ENCODE measurements around the gene NOX4. TPM values are rescaled to one million over a fixed set of nuclear protein-coding genes. Genes with fewer than 3 reads are reported as not detected.

Gene NOX4
- polyA plus RNA-seq, 2 of the 4 experiments (the other 2 are of a cell fraction), result 0.04 TPM; not detected in 1

- CTCF ChIA-PET, result no interaction called here
- no peaks in the 10 kb centered on the region for H3K4me1 ChIP-seq
- POLR2A ChIA-PET, result no interaction called here
Observed at GRCh38 chr11:89536926-89537325, 45.8 kb upstream of the NOX4 start.

GRCh38 chr11:89535221-89535620, 44.0 kb upstream of the NOX4 start:
- WGBS (ENCODE audit: missing lambda C conversion rate), result 3% methylated on average over 4 of the region's 4 CpGs
- POLR2A ChIA-PET, result no interaction called here
- Histone ChIP-seq H3K27ac (no peak overlapping the region), H3K4me3 (no peak overlapping the region), H3K4me1 (no peaks in the 10 kb centered on the region), H3K9me3 (no peaks in the 10 kb centered on the region), H3K4me2 (no peak overlapping the region)
- no peak for DNase-seq (ENCODE audit: low read depth in 1 of 2, low spot score in 1 of 2)
- CTCF ChIA-PET, result no interaction called here
- FAIRE-seq, result no peak
- ATAC-seq, result no peak
- TF ChIP-seq TP53 (CRISPR knock-in tag; IDR thresholded peaks at IDR 0.05) (no peak), JUN (IDR thresholded peaks at IDR 0.05) (no peak), POLR2A (IDR thresholded peaks at IDR 0.05; ENCODE audit: low read length) (no peak), MAFK (IDR thresholded peaks at IDR 0.05; ENCODE audit: partially characterized antibody) (no peak), FOSB (CRISPR knock-in tag; IDR thresholded peaks at IDR 0.05) (no peak), ZFP36 (IDR thresholded peaks at IDR 0.05; ENCODE audit: borderline replicate concordance, partially characterized antibody) (no peak), BCL3 (IDR thresholded peaks at IDR 0.05) (no peak), MAZ (IDR thresholded peaks at IDR 0.05; ENCODE audit: borderline replicate concordance, low read depth, low read length) (no peak), MYC (IDR thresholded peaks at IDR 0.05; ENCODE audit: borderline replicate concordance, low read length) (no peak), FOSL2 (IDR thresholded peaks at IDR 0.05) (no peak), FOSL2 (CRISPR knock-in tag; IDR thresholded peaks at IDR 0.05) (no peak), EHF (CRISPR knock-in tag; IDR thresholded peaks at IDR 0.05) (no peak), HOXB5 (CRISPR knock-in tag; IDR thresholded peaks at IDR 0.05) (no peak), SMC3 (IDR thresholded peaks at IDR 0.05) (no peak), CBX2 (IDR thresholded peaks at IDR 0.05; ENCODE audit: borderline replicate concordance, low read depth) (no peak), USF2 (IDR thresholded peaks at IDR 0.05) (no peak), KDM5A (IDR thresholded peaks at IDR 0.05) (no peak), GATA3 (IDR thresholded peaks at IDR 0.05; ENCODE audit: borderline replicate concordance) (no peak)

More at GRCh38 chr11:89536926-89537325, 45.8 kb upstream of the NOX4 start:
- TF ChIP-seq RFX5 (IDR thresholded peaks at IDR 0.05) (no peak), PBX3 (IDR thresholded peaks at IDR 0.05) (no peak), KDM5A (IDR thresholded peaks at IDR 0.05) (no peak), NFE2L2 (conservative IDR thresholded peaks at IDR 0.05; ENCODE audit: low read length) (no peak), CBX8 (IDR thresholded peaks at IDR 0.05) (no peak), PHF8 (IDR thresholded peaks at IDR 0.05; ENCODE audit: borderline replicate concordance, low read depth) (no peak), EHMT2 (IDR thresholded peaks at IDR 0.05; ENCODE audit: low read depth) (no peak), RARB (CRISPR knock-in tag; IDR thresholded peaks at IDR 0.05) (no peak), HOXB5 (CRISPR knock-in tag; IDR thresholded peaks at IDR 0.05) (no peak), MAX (IDR thresholded peaks at IDR 0.05) (no peak), NPAS2 (CRISPR knock-in tag; IDR thresholded peaks at IDR 0.05; ENCODE audit: borderline replicate concordance) (no peak), BHLHE40 (IDR thresholded peaks at IDR 0.05; ENCODE audit: low read depth, low read length) (no peak), GATA3 (IDR thresholded peaks at IDR 0.05; ENCODE audit: borderline replicate concordance) (no peak), E2F6 (IDR thresholded peaks at IDR 0.05; ENCODE audit: borderline replicate concordance, low read depth) (no peak), ZFP36 (IDR thresholded peaks at IDR 0.05; ENCODE audit: borderline replicate concordance, partially characterized antibody) (no peak), TP53 (CRISPR knock-in tag; IDR thresholded peaks at IDR 0.05) (no peak), KDM1A (IDR thresholded peaks at IDR 0.05; ENCODE audit: low read depth) (no peak), ATOH8 (CRISPR knock-in tag; IDR thresholded peaks at IDR 0.05; ENCODE audit: low read depth) (no peak)
- Histone ChIP-seq H3K4me3 (no peak overlapping the region), H3K4me2 (no peak overlapping the region), H3K9me3 (no peaks in the 10 kb centered on the region), H3K27ac (no peak overlapping the region)
- DNase-seq (ENCODE audit: low read depth in 1 of 2, low spot score in 1 of 2) (no peak), ATAC-seq (no peak), FAIRE-seq (no peak)
- WGBS (ENCODE audit: missing lambda C conversion rate), result 3% methylated on average over 1 of the region's 1 CpG

Measured in A549 (cell line).